ENCODE data around the gene CCDC85C.
A peak's percentile ranks its signal among the peaks of the same experiment; 100 is the strongest.

Gene CCDC85C

GRCh38 chr14:99479160-99479905 is 124.7 kb downstream of the CCDC85C start:
- no peak for DNase-seq

GRCh38 chr14:99478128-99478527 is 125.9 kb downstream of the CCDC85C start:
- intact Hi-C loops (cut with DNase I), result no loop called here
- DNase-seq, result no peak

More at GRCh38 chr14:99479160-99479905, 124.7 kb downstream of the CCDC85C start:
- intact Hi-C loops (cut with DNase I), result no loop called here

GRCh38 chr14:99476864-99477263 is 127.1 kb downstream of the CCDC85C start:
- DNase-seq, result no peak
- intact Hi-C loops (cut with DNase I), result no loop called here

GRCh38 chr14:99475660-99476059 is 128.3 kb downstream of the CCDC85C start:
- intact Hi-C loops (cut with DNase I), result no loop called here
- no peak for DNase-seq

- intact Hi-C loops (cut with DNase I), result no loop called here
- peak in 2 of 42 donors; percentile 6 to 7 for DNase-seq
Measured at GRCh38 chr14:99475179-99475578, 128.8 kb downstream of the CCDC85C start.

GRCh38 chr14:99473458-99473857 is 130.5 kb downstream of the CCDC85C start:
- intact Hi-C loops (cut with DNase I), result no loop called here
- DNase-seq, result no peak

GRCh38 chr14:99472937-99473336 is 131.1 kb downstream of the CCDC85C start:
- no peak for DNase-seq
- intact Hi-C loops (cut with DNase I), result no loop called here

GRCh38 chr14:99471731-99472130 is 132.3 kb downstream of the CCDC85C start:
- intact Hi-C loops (cut with DNase I), result no loop called here
- no peak for DNase-seq

- DNase-seq, result no peak
- intact Hi-C loops (cut with DNase I), result no loop called here
Measured at GRCh38 chr14:99468836-99469592, 135.0 kb downstream of the CCDC85C start.

- no peak for DNase-seq
- intact Hi-C loops (cut with DNase I), result no loop called here
Measured at GRCh38 chr14:99468081-99468480, 135.9 kb downstream of the CCDC85C start.

- intact Hi-C loops (cut with DNase I), result no loop called here
- DNase-seq, result no peak
Measured at GRCh38 chr14:99467336-99468078, 136.5 kb downstream of the CCDC85C start.

GRCh38 chr14:99466758-99467157 is 137.2 kb downstream of the CCDC85C start:
- intact Hi-C loops (cut with DNase I), result no loop called here
- no peak for DNase-seq

- intact Hi-C loops (cut with DNase I), result no loop called here
- no peak for DNase-seq
Measured at GRCh38 chr14:99465288-99465687, 138.7 kb downstream of the CCDC85C start.

GRCh38 chr14:99463974-99464373 is 140.0 kb downstream of the CCDC85C start:
- DNase-seq, result no peak
- intact Hi-C loops (cut with DNase I), result no loop called here

GRCh38 chr14:99462210-99462609 is 141.8 kb downstream of the CCDC85C start:
- intact Hi-C loops (cut with DNase I), result no loop called here
- no peak for DNase-seq

GRCh38 chr14:99461411-99462085 is 142.5 kb downstream of the CCDC85C start:
- intact Hi-C loops (cut with DNase I), result no loop called here
- DNase-seq, result no peak

- intact Hi-C loops (cut with DNase I), result no loop called here
- no peak for DNase-seq
Measured at GRCh38 chr14:99460793-99461192, 143.2 kb downstream of the CCDC85C start.

GRCh38 chr14:99459481-99460100 is 144.4 kb downstream of the CCDC85C start:
- no peak for DNase-seq
- intact Hi-C loops (cut with DNase I), result no loop called here

GRCh38 chr14:99454246-99454645 is 149.8 kb downstream of the CCDC85C start:
- intact Hi-C loops (cut with DNase I), result no loop called here
- DNase-seq, result no peak

Data from head of caudate nucleus (tissue), 42 donors.